H1 (cell line): Measurements from ENCODE around the gene TTC39A. TPM values are rescaled to one million over a fixed set of nuclear protein-coding genes. Genes with fewer than 3 reads are reported as not detected.

Source experiments
- CTCF ChIA-PET: fragments of 300-600 bp; sonication (Branson Sonifier 250); formaldehyde crosslinking; loops from one replicate; lab custom pipeline; 2021; ENCODE audit not compliant: partially characterized antibody; lab: Charles Lee
- POLR2A ChIA-PET: fragments of 300-600 bp; sonication (Branson Sonifier 250); formaldehyde crosslinking; loops from one replicate; lab custom pipeline; 2021; ENCODE audit warnings: inconsistent platforms; ENCODE audit not compliant: partially characterized antibody; lab: Charles Lee
- DNase-seq, 2 experiments: peaks; one replicate each; pipeline versions ENCODE4 v3.0.0 to v3.0.0-alpha.2; 2010 to 2022; ENCODE audit warnings: low spot score in 2 of 2, low read depth in 1 of 2, mixed read lengths in 1 of 2
- FAIRE-seq: peaks from 2 replicates; lab custom pipeline; 2011; peaks lifted over from hg19 to GRCh38; lab: Jason Lieb, UNC
- H2AFZ ChIP-seq: 2 replicates; pipeline ENCODE4 v1.8.1; 2012; ENCODE audit warnings: low read length, inconsistent platforms
- H2AK5ac ChIP-seq: 2 replicates; pipeline ENCODE4 v1.6.1; 2013; ENCODE audit warnings: low read depth, low read length
- H2BK120ac ChIP-seq: replicated peaks from 2 replicates; pipeline ENCODE3; 2013; ENCODE audit warnings: low read depth, low read length, inconsistent platforms
- H2BK12ac ChIP-seq: 2 replicates; pipeline ENCODE4 v1.6.1; 2013; ENCODE audit warnings: low read depth, low read length
- H2BK15ac ChIP-seq: 2 replicates; pipeline ENCODE4 v1.6.1; 2013; ENCODE audit warnings: low read length
- H2BK20ac ChIP-seq: 2 replicates; pipeline ENCODE4 v1.6.1; 2013; ENCODE audit warnings: low read length
- H2BK5ac ChIP-seq: 2 replicates; pipeline ENCODE4 v1.6.1; 2013; ENCODE audit warnings: low read depth, low read length
- H3K14ac ChIP-seq: 2 replicates; pipeline ENCODE4 v1.6.1; 2013; ENCODE audit warnings: inconsistent platforms; ENCODE audit not compliant: insufficient read length
- H3K18ac ChIP-seq: 2 replicates; pipeline ENCODE4 v1.6.1; 2013; ENCODE audit warnings: low read length; ENCODE audit errors: extremely low read depth
- H3K23ac ChIP-seq: 2 replicates; pipeline ENCODE4 v1.6.1; 2013; ENCODE audit warnings: inconsistent platforms; ENCODE audit not compliant: insufficient read length
- H3K23me2 ChIP-seq: 2 replicates; pipeline ENCODE4 v1.6.1; 2013; ENCODE audit warnings: low read depth, low read length
- H3K27ac ChIP-seq: 2 replicates; pipeline ENCODE4 v1.6.1; 2011; ENCODE audit warnings: low read depth, low read length, inconsistent platforms
- H3K27me3 ChIP-seq, 4 experiments: replicated peaks in 1 of 4; 1 replicate in 1 of 4; 2 replicates in 3 of 4; pipeline versions ENCODE4 v1.6.1 to v1.8.1; 2011 to 2013; ENCODE audit warnings: low read length in 3 of 4, mild to moderate bottlenecking in 3 of 4, inconsistent platforms in 2 of 4, mixed read lengths in 2 of 4, moderate library complexity in 1 of 4; ENCODE audit not compliant: control insufficient read depth in 3 of 4, insufficient read depth in 3 of 4; ENCODE audit errors: extremely low read depth in 1 of 4
- H3K36me3 ChIP-seq, 4 experiments: 2 replicates each; pipeline versions ENCODE4 v1.6.1 to v1.8.1; 2011 to 2013; ENCODE audit warnings: mild to moderate bottlenecking in 4 of 4, low read length in 3 of 4, moderate library complexity in 2 of 4, control low read depth in 1 of 4, inconsistent platforms in 1 of 4; ENCODE audit not compliant: insufficient read depth in 4 of 4, control insufficient read depth in 2 of 4
- H3K4ac ChIP-seq: replicated peaks from 2 replicates; pipeline ENCODE3; 2013; ENCODE audit warnings: low read length, low read depth, mixed read lengths, inconsistent platforms; ENCODE audit not compliant: insufficient read length
- H3K4me1 ChIP-seq, 4 experiments: replicated peaks in 1 of 4; 1 replicate in 1 of 4; 2 replicates in 3 of 4; pipeline versions ENCODE4 v1.6.1 to v1.8.1; 2011 to 2013; ENCODE audit warnings: low read length in 3 of 4, inconsistent platforms in 2 of 4, mixed read lengths in 1 of 4; ENCODE audit not compliant: insufficient read depth in 4 of 4, control insufficient read depth in 3 of 4
- H3K4me2 ChIP-seq, 2 experiments: 2 replicates each; pipeline versions ENCODE4 v1.6.1 to v1.8.1; 2011 to 2013; ENCODE audit warnings: low read depth in 2 of 2, low read length in 2 of 2, control low read depth in 1 of 2, inconsistent platforms in 1 of 2, mild to moderate bottlenecking in 1 of 2; ENCODE audit not compliant: insufficient read depth in 1 of 2
- H3K4me3 ChIP-seq, 4 experiments: fragments of 200-600, 300-600 bp in 1 of 4; sonication (generic), shearing (Covaris generic), sonication (Bioruptor Twin) in 1 of 4; 2 replicates each; pipeline versions ENCODE4 v1.5.1 to v1.8.1; 2011 to 2016; ENCODE audit warnings: low read length in 4 of 4, low read depth in 3 of 4, control low read depth in 2 of 4, inconsistent platforms in 2 of 4, mild to moderate bottlenecking in 2 of 4, mixed read lengths in 1 of 4, moderate library complexity in 1 of 4; ENCODE audit not compliant: insufficient read depth in 2 of 4; ENCODE audit errors: extremely low read depth in 1 of 4
- H3K56ac ChIP-seq: replicated peaks from 2 replicates; pipeline ENCODE3; 2013; ENCODE audit warnings: low read depth, mild to moderate bottlenecking, mixed read lengths, low read length, inconsistent platforms; ENCODE audit not compliant: insufficient read length
- H3K79me1 ChIP-seq: 2 replicates; pipeline ENCODE4 v1.6.1; 2013; ENCODE audit warnings: low read depth, low read length, control low read depth
- H3K79me2 ChIP-seq, 2 experiments: 2 replicates each; pipeline versions ENCODE4 v1.6.1 to v1.8.1; 2012 to 2013; ENCODE audit warnings: low read length in 2 of 2, mild to moderate bottlenecking in 2 of 2, inconsistent platforms in 1 of 2; ENCODE audit not compliant: insufficient read depth in 2 of 2, control insufficient read depth in 1 of 2
- H3K9ac ChIP-seq, 4 experiments: replicated peaks in 1 of 4; 1 replicate in 1 of 4; 2 replicates in 3 of 4; pipeline versions ENCODE4 v1.6.1 to v1.8.1; 2011 to 2013; ENCODE audit warnings: low read depth in 3 of 4, low read length in 3 of 4, control low read depth in 2 of 4, mild to moderate bottlenecking in 2 of 4, moderate library complexity in 2 of 4, inconsistent platforms in 1 of 4; ENCODE audit errors: extremely low read depth in 1 of 4
- H3K9me3 ChIP-seq, 2 experiments: 2 replicates each; pipeline versions ENCODE4 v1.6.1 to v1.8.1; 2012 to 2013; ENCODE audit warnings: mild to moderate bottlenecking in 2 of 2, moderate library complexity in 2 of 2, control low read depth in 1 of 2, inconsistent platforms in 1 of 2, low read depth in 1 of 2, low read length in 1 of 2, mixed read lengths in 1 of 2; ENCODE audit not compliant: insufficient read depth in 2 of 2
- H4K20me1 ChIP-seq, 2 experiments: replicated peaks in 1 of 2; 2 replicates each; pipeline versions ENCODE3 to v1.8.1; 2011 to 2013; ENCODE audit warnings: inconsistent platforms in 2 of 2, low read length in 2 of 2, mild to moderate bottlenecking in 1 of 2; ENCODE audit not compliant: insufficient read depth in 2 of 2, control insufficient read depth in 1 of 2
- H4K5ac ChIP-seq: 2 replicates; pipeline ENCODE4 v1.6.1; 2013; ENCODE audit warnings: low read length, low read depth, mixed read lengths, inconsistent platforms; ENCODE audit not compliant: insufficient read length
- H4K8ac ChIP-seq: 2 replicates; pipeline ENCODE4 v1.8.0; 2013; ENCODE audit warnings: mild to moderate bottlenecking, moderate library complexity, low read length, inconsistent platforms; ENCODE audit not compliant: insufficient read depth; ENCODE audit errors: extremely low read depth
- H4K91ac ChIP-seq: replicated peaks from 2 replicates; pipeline ENCODE3; 2013; ENCODE audit warnings: low read length, mixed read lengths, inconsistent platforms; ENCODE audit not compliant: insufficient read length
- SAP30 ChIP-seq: fragments of 300-600 bp; sonication (generic); IDR thresholded peaks from 2 replicates; pipeline ENCODE4 v1.7.1; 2012; ENCODE audit warnings: low read length, moderate library complexity, mild to moderate bottlenecking, inconsistent platforms; ENCODE audit not compliant: insufficient read depth, insufficient replicate concordance
- WGBS, 2 experiments: shearing (Covaris generic) in 1 of 2; methylation state at CpG; one replicate each; pipeline versions ENCODE4 v1.1.6 to v1.1.7; 2013 to 2015; ENCODE audit warnings: low lambda C conversion rate in 2 of 2, mixed read lengths in 2 of 2, inconsistent platforms in 1 of 2, low coverage in 1 of 2, missing lambda C conversion rate in 1 of 2; ENCODE audit not compliant: insufficient replicate concordance in 2 of 2, insufficient coverage in 1 of 2, insufficient read length in 1 of 2; ENCODE audit errors: extremely low coverage in 1 of 2, missing lambda C conversion rate in 1 of 2; 5-methylcytosine and 5-hydroxymethylcytosine counted together
- polyA plus RNA-seq, 7 experiments: library from polyadenylated mRNA; depleted of rRNA in 3 of 7; stranded (reverse) in 5 of 7; unstranded in 2 of 7; fragments of >200 nt in 5 of 7; fragments of 200-250 nt in 2 of 7; gene quantifications; 1 replicate in 5 of 7; 2 replicates in 1 of 7; 4 replicates in 1 of 7; pipeline versions ENCODE4 v1.2.1 to v1.2.3, GENCODE V29; 2011 to 2013; ENCODE audit warnings: missing spikeins in 2 of 7, mixed read lengths in 2 of 7
- total RNA-seq: library from RNA; stranded (reverse); fragmentation: NEBNext Ultra II Directional; extraction: Animal tissue kit (Norgen Biotek cat#: 25700); gene quantifications from 2 replicates; pipeline ENCODE4 v1.2.1, GENCODE V29; 2021

TTC39A gene
- total and polyA plus RNA-seq, 2 of the 8 experiments (the other 6 are each of a cell fraction or from before 2014, with no cell fraction given), result 5.5 to 5.8 TPM

- no peaks in the 10 kb centered on the region for H3K36me3 ChIP-seq
- no peak for FAIRE-seq
- no peak overlapping the region for H2AK5ac ChIP-seq
- ChIA-PET CTCF (interaction anchor here (0.9 to 2.4 kb wide), 5 partner anchors 8 to 97 kb away, joined by 3 to 18 read pairs (median 3); no protein-coding TSS in a partner anchor), POLR2A (interaction anchor here (0.7 to 1.8 kb wide), 3 partner anchors 9 to 12 kb away, joined by 3 to 4 read pairs (median 3); no protein-coding TSS in a partner anchor)
- H3K79me1 ChIP-seq, result no peaks in the 10 kb centered on the region
- no peak overlapping the region for H2BK12ac ChIP-seq
- H4K91ac ChIP-seq, result no peak overlapping the region
- H3K14ac ChIP-seq, result no peak overlapping the region
- no peak overlapping the region for H3K4me3 ChIP-seq
- H3K18ac ChIP-seq, result no peak overlapping the region
- 90% methylated on average over 8 of the region's 8 CpGs; no CpG with 5 or more reads in 1 of the 2 experiments for WGBS, 2 experiments
- no peak overlapping the region for H2AFZ ChIP-seq
- H3K27ac ChIP-seq, result no peak overlapping the region
- no peak overlapping the region for H3K56ac ChIP-seq
- no peak for TF ChIP-seq SAP30
- no peak overlapping the region for H2BK5ac ChIP-seq
- no peaks in the 10 kb centered on the region; a peak in 1 of 7 replicates for H3K4me1 ChIP-seq
- H4K8ac ChIP-seq, result no peak overlapping the region
- H3K9me3 ChIP-seq, result no peaks in the 10 kb centered on the region
- no peak overlapping the region for H2BK15ac ChIP-seq
- H3K4me2 ChIP-seq, result no peak overlapping the region
- no peak overlapping the region for H3K9ac ChIP-seq
- no peaks in the 10 kb centered on the region for H3K27me3 ChIP-seq
- H3K4ac ChIP-seq, result no peak overlapping the region
- no peak for DNase-seq
- no peak overlapping the region for H2BK20ac ChIP-seq
- H3K79me2 ChIP-seq, result no peaks in the 10 kb centered on the region
- no peaks in the 10 kb centered on the region for H3K23me2 ChIP-seq
- H2BK120ac ChIP-seq, result no peak overlapping the region
- no peak overlapping the region for H4K5ac ChIP-seq
- H3K23ac ChIP-seq, result no peak overlapping the region
- H4K20me1 ChIP-seq, result no peaks in the 10 kb centered on the region
These were observed 42.4 kb downstream of the TTC39A start for GRCh38 chr1:51287966-51288365.
